MV-4-11 (cell line): ENCODE measurements around the gene MMP11.
A peak's percentile ranks its signal among the peaks of the same experiment; 100 is the strongest.

Experiments
- DNase-seq: peaks from one replicate; lab custom pipeline; 2025; lab: John Stamatoyannopoulos, UW

The MMP11 gene

GRCh38 chr22:23801238-23801821 is 28.7 kb downstream of the MMP11 start:
- no peak for DNase-seq

DNA sequence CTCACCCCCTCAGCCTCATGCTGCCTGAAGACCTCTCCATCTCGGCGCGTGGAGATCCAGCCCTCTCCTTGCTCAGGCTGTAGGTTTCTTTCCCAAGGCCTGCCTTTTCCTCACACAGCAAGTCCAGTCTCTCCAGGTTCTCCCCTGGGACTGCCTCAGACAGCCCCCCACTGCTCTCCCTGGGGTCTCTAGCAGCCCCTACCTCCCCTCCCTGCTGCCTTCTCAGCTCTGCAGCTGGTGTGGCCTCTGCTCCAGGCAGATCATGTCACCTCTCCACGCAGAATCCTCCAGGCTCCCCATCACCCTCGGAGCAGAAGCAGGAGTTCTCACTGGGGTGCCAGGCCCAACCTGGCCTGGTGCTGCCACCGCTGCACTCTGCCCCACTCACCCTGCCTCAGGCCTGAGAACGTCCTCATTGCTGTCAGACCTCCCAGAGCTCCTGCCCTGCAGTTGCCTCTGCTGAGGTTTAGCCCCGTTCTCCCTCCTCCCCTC is 29.3 kb downstream of the MMP11 start:
- no peak for DNase-seq

GRCh38 chr22:23803001-23803819 is 30.6 kb downstream of the MMP11 start:
- DNase-seq: no peak

GRCh38 chr22:23804781-23805291 is 32.2 kb downstream of the MMP11 start:
- peak; percentile 71 for DNase-seq

DNA sequence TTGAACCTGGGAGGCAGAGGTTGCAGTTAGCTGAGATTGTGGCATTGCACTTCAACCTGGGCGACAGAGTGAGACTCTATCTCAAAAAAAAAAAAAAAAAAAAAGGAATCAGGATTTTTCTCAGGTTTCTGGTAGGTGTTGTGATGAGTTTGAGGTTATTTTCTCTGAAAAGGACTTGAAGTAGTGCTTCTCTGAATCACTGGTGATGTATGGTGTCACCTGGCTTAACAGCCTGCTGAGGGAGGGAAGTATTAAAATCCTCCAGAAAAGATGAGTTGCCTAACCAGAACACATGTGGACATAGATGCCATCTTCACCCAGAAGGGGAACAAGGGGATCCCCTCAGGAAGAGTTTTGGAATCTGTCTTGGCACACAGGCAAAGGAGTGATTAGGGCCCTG is 34.2 kb downstream of the MMP11 start:
- DNase-seq: no peak

DNA sequence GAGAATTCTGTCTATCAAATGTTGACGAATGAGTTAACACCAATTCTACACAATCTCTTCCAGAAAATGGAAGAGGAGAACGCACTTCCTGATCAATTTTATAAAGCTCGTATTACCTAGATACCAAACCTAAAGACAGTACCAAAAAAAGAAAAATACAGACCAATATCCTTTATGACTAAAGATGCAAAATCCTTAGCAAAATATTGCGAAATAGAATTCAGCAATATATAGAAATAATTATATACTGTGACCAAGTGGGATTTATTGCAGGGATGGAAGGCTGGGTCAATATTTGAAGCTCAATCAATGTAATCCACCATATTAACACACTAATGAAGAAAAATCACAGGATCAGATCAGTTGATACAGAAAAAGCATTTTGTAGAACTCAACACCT is 39.7 kb downstream of the MMP11 start:
- no peak for DNase-seq

DNA sequence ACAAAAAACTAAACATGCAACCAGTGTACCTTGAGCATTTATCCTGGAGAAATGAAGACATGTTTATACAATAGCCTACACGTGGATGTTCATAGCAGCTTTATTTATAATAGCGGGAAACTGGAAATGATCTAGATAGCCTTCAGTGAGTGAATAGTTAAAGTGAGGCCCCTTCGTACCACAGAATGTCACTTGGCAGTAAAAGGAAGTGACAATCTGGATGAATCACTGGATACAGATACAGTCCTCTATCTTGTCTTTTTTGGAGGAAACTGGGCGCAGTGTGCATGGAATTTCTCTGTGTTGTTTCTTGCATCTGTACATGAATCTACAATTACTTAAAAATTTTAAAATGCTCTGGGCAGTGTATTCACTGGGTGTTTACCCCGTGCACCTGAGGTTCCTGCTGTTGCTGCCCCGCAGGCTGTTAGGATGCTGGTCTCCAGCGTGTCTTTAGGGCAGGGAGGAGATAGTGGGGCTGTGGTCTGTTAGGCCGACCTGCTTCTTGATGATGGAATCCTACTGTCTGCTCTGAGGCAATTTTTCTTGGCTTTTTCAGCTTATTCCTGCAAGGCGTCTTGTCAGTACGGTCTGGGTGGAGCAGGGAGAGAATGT is 43.0 kb downstream of the MMP11 start:
- DNase-seq: peak; percentile 56

- no peak for DNase-seq
Measured at GRCh38 chr22:23816156-23816976, 43.7 kb downstream of the MMP11 start.

DNA sequence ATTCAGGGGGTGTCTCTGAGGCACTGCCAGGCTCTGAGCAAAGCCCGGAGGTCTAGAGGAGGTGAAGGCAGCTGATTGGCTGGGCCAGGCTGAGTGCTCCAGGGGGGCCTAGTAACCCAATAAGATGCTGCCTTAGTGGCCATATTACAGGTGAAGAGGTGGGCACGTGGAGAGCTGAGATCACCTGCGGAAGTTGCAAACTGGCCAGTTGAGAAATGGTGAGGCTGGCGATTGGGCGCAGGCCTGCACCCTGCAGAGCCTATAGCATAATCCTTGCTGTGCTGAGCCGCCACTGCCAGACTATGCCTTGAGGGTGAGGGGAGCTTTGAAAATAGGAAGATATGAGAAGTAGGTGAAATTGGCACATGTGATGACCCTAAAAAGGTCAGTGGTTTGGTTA is 44.5 kb downstream of the MMP11 start:
- DNase-seq: no peak

- DNase-seq: no peak
Measured at GRCh38 chr22:23818541-23818940, 45.9 kb downstream of the MMP11 start.

GRCh38 chr22:23820748-23821211 is 48.1 kb downstream of the MMP11 start:
- DNase-seq: peak; percentile 71

- no peak for DNase-seq
Measured at GRCh38 chr22:23822101-23822671, 49.5 kb downstream of the MMP11 start.

GRCh38 chr22:23823331-23823791 is 50.7 kb downstream of the MMP11 start:
- no peak for DNase-seq

DNA sequence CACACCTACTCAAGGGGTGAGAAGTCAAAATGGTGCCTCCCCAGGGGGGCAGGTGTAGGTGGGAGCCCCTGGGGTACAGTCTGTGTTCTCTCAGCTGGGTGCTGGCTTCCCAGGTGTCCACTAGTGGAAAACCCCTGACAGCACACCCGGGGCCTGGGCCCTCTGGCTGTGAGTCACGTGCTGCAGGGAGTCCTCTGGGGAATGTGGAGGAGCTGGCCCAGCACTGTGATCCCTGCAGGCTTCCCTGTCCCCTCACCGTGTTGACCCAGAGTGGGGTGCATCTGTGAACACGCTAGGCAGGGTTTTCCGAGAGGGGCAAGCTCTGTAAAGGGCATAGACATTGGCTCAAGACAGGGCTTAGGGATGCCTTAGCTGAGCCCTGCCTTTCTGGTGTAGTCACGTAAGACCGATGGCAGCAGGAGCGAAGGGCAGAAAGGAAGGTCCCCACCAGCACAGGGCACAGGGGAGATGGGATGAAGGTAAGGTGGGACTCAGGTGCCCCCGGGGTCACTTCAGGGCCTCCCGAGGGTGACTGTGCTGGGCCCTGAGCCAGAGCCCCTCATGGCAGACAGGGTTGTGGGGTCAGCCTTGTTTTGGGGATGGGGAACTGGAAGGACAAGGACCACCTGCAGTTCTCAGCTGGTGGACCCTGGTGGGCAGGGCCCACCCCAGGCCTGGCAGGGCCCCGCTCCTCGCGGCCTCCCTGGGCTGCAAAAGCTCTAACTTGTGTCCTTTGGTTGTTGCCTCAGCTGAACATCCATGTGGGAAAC is 52.0 kb downstream of the MMP11 start:
- no peak for DNase-seq

GRCh38 chr22:23825246-23825905 is 52.7 kb downstream of the MMP11 start:
- no peak for DNase-seq

DNA sequence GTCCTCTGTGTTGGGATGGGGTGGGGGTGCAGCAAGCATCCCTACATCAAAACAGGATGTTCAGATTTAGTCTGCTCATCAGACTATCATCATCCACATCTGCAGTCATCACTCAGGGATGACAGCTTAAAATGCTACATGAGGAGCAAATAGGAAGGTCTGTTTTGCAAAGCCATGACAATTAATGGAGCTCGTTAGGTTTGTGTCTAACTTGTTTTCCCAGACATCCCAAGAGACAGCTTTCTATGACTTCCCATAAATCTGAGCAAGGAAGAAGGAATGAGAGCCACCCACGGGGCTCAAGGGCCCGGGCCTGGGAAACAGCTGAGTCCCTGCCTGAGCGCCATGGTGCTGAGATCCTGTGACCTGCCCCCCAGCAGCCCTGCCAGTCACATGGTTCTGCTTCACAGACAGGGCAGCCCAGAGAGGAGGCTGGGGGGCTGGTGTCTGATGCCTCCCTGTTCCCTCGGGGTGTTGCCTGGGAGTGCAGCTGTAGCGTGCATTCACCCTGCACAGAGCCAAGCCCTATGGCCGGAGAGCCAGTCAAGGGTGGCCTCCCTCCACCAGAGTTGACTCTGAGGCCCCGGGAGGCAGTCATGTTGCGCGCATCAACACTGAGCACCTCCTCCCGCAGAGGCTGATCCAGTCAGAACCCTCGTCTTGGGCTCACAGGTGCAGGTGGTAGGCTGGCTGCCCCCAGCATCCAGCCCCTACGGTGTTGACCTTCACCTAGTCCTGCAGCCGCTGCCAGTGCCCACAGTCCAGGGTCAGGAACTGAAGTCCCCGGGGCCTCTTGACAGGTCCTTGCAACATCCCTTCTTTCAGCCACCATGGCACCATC is 54.1 kb downstream of the MMP11 start:
- DNase-seq: no peak

DNA sequence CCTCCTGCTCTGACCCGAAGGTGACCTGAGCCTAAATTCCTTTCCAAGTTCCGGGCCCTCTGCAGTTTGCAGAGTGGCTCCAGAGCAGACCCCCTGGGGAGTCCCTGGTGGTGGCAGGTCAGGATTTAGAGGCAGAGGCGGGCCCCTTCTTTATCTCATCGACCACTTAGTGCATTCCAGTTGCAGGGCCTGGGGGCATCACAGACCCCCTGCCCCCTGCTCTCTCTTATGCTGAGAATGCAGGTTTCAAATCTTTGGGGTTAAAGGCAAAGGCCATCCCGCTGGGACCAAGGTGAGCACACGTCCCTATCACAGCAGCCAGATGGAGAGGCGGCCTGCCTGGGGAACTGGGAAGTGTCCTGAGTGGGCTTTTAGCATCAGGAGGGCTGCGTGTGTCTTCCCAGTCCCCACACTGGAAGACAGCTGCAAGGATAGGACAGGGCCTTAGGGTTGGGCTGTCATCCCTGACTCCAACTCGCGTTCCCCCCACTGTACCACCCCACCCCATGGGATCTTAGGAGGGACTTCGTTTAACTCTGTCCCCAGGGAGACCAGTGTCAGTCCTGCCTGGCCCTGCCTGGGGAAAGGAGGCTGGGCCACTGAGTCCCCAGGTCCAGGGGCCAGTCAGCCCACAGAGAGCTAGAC is 54.8 kb downstream of the MMP11 start:
- no peak for DNase-seq

DNA sequence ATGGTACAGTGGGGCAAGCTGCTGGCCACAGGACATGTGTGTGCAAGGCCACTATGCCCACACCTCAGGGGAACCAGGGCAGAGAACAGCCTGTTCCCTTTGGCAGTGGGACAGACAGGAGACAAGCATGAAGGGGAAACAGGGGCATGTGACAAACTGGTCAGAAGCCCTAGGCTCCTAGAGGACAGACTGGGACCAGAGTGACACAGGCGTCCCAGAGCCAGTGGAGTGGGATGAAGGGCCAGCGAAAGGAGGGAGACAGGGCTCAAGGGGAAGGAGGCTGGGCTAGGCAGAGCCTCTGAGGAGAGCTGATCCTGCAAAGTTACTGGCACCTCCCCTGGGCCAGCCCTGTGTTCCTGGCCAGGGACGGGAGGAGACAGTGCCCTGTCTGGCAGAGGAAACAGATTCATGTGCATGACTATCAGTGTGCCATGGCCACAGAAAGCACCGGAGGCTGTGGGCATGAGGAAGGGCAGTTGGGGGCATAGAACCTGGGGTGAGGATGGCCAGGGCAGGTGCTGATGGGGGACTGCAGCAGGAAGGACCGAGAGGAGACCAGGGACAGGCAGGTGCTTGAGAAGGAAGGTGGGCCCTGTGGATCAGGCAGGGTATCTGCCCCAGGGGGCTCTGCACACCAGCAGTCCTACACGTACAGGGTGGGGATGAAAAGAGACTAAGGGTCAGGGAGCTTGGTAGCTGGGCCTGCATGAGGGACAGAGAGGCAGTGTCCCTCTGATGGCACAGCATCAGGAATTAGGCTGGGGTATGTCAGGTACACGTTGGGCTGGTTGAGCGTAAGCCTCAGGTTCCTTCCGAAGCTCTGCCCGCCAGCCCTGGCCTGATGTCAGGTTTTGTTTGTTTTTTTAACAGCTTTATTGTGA is 56.4 kb downstream of the MMP11 start:
- DNase-seq: no peak
